ENCODE data around the gene SH3YL1. TPM values are rescaled to one million over a fixed set of nuclear protein-coding genes. Genes with fewer than 3 reads are reported as not detected.
"Not testable (repeated sequence)": the region's sequence is repeated elsewhere in the genome, so short reads cannot be mapped to it uniquely, and the experiment has no call there.

The SH3YL1 gene
- total RNA-seq, 1 donor from 2014 or later = 27.3 TPM

DNA sequence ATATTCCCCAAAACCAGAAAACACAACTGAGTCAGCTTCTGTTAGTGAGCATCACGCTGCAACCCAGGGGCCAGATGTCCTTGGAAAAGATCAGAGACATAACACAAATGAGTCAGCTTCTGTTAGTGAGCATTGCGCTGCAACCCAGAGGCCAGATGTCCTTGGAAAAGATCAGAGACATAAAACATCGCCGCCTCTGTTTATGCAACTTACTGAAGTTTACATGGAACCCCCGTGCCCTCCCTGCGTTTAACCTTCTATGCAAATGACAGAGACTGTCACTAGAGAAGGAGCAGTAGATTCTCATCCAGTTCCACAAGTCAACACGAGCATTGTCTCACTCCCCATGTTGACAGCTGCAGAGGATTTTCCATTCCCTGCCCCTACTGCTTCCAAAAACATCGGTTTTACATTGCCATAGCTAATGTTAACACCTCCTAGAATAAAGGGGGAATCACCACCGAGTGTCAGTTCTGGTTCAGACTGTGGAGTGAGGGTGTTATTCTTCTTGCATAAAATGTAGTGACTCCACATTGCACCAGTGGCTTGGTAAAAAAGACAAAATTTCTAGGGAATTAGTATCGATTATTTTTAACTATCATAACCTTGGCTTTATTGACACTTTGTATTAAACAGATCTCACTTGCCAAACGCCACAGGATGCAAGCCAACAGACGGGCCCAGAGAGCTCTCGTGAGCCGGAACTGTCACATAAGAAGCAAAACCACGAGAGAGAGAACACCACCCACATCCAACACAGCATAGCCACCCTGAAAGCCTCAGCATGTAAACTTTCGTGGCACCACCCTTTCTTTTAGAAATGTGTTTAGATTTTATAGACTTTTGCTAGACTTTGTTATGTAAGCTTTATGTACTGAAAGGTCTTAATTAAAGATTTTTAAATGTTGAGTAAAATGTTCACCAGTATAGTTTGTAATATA is 87.7 kb downstream of the SH3YL1 start:
- no peak for DNase-seq (ENCODE audit: low read depth)
- H4K20me1 ChIP-seq (ENCODE audit: insufficient read depth, low read length) = no peaks in the 10 kb centered on the region
- no peaks in the 10 kb centered on the region for H3K4me1 ChIP-seq (ENCODE audit: insufficient read depth, low read length)
- Mint-ChIP-seq H3K9me3 (ENCODE audit: unreplicated experiment) (peaks cover 3% of the 10 kb centered on the region), H3K27me3 (ENCODE audit: low read depth, unreplicated experiment) (peaks cover 3% of the 10 kb centered on the region), H3K4me3 (ENCODE audit: unreplicated experiment) (no peak overlapping the region), H3K4me1 (ENCODE audit: low read depth, unreplicated experiment) (peaks cover 27% of the 10 kb centered on the region), H3K36me3 (ENCODE audit: low read depth, unreplicated experiment) (no peaks in the 10 kb centered on the region), H3K27ac (ENCODE audit: unreplicated experiment) (no peak overlapping the region)
- no peaks in the 10 kb centered on the region for H3K9me3 ChIP-seq (ENCODE audit: insufficient read depth, low read depth, low read length)
- FAIRE-seq = no peak
- no peak overlapping the region for H3K9ac ChIP-seq (ENCODE audit: low read length)
- no peaks in the 10 kb centered on the region for H3K36me3 ChIP-seq (ENCODE audit: insufficient read depth, low read length)
- H3K4me2 ChIP-seq (ENCODE audit: low read length) = no peak overlapping the region
- no peak overlapping the region for H3K27ac ChIP-seq (ENCODE audit: low read depth, low read length)
- no peaks in the 10 kb centered on the region for H3K79me2 ChIP-seq (ENCODE audit: insufficient read depth, low read length)
- no peak overlapping the region for H2AFZ ChIP-seq (ENCODE audit: low read depth, low read length)
- no peaks in the 10 kb centered on the region for H3K27me3 ChIP-seq (ENCODE audit: insufficient read depth, low read length)
- TF ChIP-seq, protein P1, sequence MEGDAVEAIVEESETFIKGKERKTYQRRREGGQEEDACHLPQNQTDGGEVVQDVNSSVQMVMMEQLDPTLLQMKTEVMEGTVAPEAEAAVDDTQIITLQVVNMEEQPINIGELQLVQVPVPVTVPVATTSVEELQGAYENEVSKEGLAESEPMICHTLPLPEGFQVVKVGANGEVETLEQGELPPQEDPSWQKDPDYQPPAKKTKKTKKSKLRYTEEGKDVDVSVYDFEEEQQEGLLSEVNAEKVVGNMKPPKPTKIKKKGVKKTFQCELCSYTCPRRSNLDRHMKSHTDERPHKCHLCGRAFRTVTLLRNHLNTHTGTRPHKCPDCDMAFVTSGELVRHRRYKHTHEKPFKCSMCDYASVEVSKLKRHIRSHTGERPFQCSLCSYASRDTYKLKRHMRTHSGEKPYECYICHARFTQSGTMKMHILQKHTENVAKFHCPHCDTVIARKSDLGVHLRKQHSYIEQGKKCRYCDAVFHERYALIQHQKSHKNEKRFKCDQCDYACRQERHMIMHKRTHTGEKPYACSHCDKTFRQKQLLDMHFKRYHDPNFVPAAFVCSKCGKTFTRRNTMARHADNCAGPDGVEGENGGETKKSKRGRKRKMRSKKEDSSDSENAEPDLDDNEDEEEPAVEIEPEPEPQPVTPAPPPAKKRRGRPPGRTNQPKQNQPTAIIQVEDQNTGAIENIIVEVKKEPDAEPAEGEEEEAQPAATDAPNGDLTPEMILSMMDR (IDR thresholded peaks at IDR 0.05; ENCODE audit: insufficient read depth, low read depth, low read length) = no peak
- TF ChIP-seq EZH2 (IDR thresholded peaks at IDR 0.05; ENCODE audit: insufficient read depth, low read length) = no peak
- no peak overlapping the region for H3K4me3 ChIP-seq (ENCODE audit: insufficient read depth, low read depth, low read length)

GRCh38 chr2:175161-175786 is 88.6 kb downstream of the SH3YL1 start:
- H3K9me3 Mint-ChIP-seq (ENCODE audit: unreplicated experiment) = peaks cover 3% of the 10 kb centered on the region
- H4K20me1 ChIP-seq (ENCODE audit: insufficient read depth, low read length) = no peaks in the 10 kb centered on the region
- FAIRE-seq = no peak
- H3K4me3 Mint-ChIP-seq (ENCODE audit: unreplicated experiment) = no peak overlapping the region
- DNase-seq (ENCODE audit: low read depth) = no peak
- H3K4me1 Mint-ChIP-seq (ENCODE audit: low read depth, unreplicated experiment) = peaks cover 27% of the 10 kb centered on the region
- H3K27ac Mint-ChIP-seq (ENCODE audit: unreplicated experiment) = peak overlapping the region; percentile 7
- H3K9ac ChIP-seq (ENCODE audit: low read length) = no peak overlapping the region
- no peaks in the 10 kb centered on the region for H3K4me1 ChIP-seq (ENCODE audit: insufficient read depth, low read length)
- no peak overlapping the region for H3K4me3 ChIP-seq (ENCODE audit: insufficient read depth, low read depth, low read length)
- no peak for TF ChIP-seq EZH2 (IDR thresholded peaks at IDR 0.05; ENCODE audit: insufficient read depth, low read length)
- TF ChIP-seq, protein P1 (IDR thresholded peaks at IDR 0.05; ENCODE audit: insufficient read depth, low read depth, low read length) = no peak
- H3K27ac ChIP-seq (ENCODE audit: low read depth, low read length) = no peak overlapping the region
- no peak overlapping the region for H2AFZ ChIP-seq (ENCODE audit: low read depth, low read length)
- no peaks in the 10 kb centered on the region for H3K27me3 ChIP-seq (ENCODE audit: insufficient read depth, low read length)
- no peaks in the 10 kb centered on the region for H3K79me2 ChIP-seq (ENCODE audit: insufficient read depth, low read length)
- no peaks in the 10 kb centered on the region for H3K36me3 ChIP-seq (ENCODE audit: insufficient read depth, low read length)
- no peaks in the 10 kb centered on the region for H3K9me3 ChIP-seq (ENCODE audit: insufficient read depth, low read depth, low read length)
- H3K27me3 Mint-ChIP-seq (ENCODE audit: low read depth, unreplicated experiment) = peaks cover 3% of the 10 kb centered on the region
- H3K36me3 Mint-ChIP-seq (ENCODE audit: low read depth, unreplicated experiment) = no peaks in the 10 kb centered on the region
- H3K4me2 ChIP-seq (ENCODE audit: low read length) = no peak overlapping the region

- not testable (repeated sequence) for H3K27me3 Mint-ChIP-seq (ENCODE audit: low read depth, unreplicated experiment); H3K9me3 ChIP-seq (ENCODE audit: insufficient read depth, low read depth, low read length); FAIRE-seq; H3K36me3 Mint-ChIP-seq (ENCODE audit: low read depth, unreplicated experiment); H3K27ac Mint-ChIP-seq (ENCODE audit: unreplicated experiment); H3K4me2 ChIP-seq (ENCODE audit: low read length); H3K27me3 ChIP-seq (ENCODE audit: insufficient read depth, low read length); H3K27ac ChIP-seq (ENCODE audit: low read depth, low read length); H3K4me3 ChIP-seq (ENCODE audit: insufficient read depth, low read depth, low read length); H4K20me1 ChIP-seq (ENCODE audit: insufficient read depth, low read length); H3K36me3 ChIP-seq (ENCODE audit: insufficient read depth, low read length); H3K9me3 Mint-ChIP-seq (ENCODE audit: unreplicated experiment); DNase-seq (ENCODE audit: low read depth); H3K9ac ChIP-seq (ENCODE audit: low read length); H2AFZ ChIP-seq (ENCODE audit: low read depth, low read length); H3K4me3 Mint-ChIP-seq (ENCODE audit: unreplicated experiment); H3K4me1 ChIP-seq (ENCODE audit: insufficient read depth, low read length); H3K79me2 ChIP-seq (ENCODE audit: insufficient read depth, low read length)
- H3K4me1 Mint-ChIP-seq (ENCODE audit: low read depth, unreplicated experiment) = peaks cover 15% of the 10 kb centered on the region
These were observed 91.7 kb downstream of the SH3YL1 start for GRCh38 chr2:172120-172519.
